AG04450 (cell line): ENCODE measurements around the gene FGGY. TPM values are rescaled to one million over a fixed set of nuclear protein-coding genes. Genes with fewer than 3 reads are reported as not detected.
"Not testable (repeated sequence)": the region's sequence is repeated elsewhere in the genome, so short reads cannot be mapped to it uniquely, and the experiment has no call there.

Experiments
- CTCF ChIA-PET: fragments of 300-600, 350-600 bp; formaldehyde crosslinking; extraction: SDS; loops from one replicate; lab custom pipeline; 2022; ENCODE audit warnings: antibody characterized with exemption, inconsistent platforms; lab: Charles Lee
- POLR2A ChIA-PET: fragments of 350-600 bp; formaldehyde crosslinking; extraction: SDS; loops from one replicate; lab custom pipeline; 2021; ENCODE audit warnings: antibody characterized with exemption, inconsistent platforms; lab: Yijun Ruan, JAX
- DNase-seq: peaks from one replicate; pipeline ENCODE4 v3.0.0-alpha.2; 2011; ENCODE audit warnings: low read depth, low spot score
- H3K27ac ChIP-seq: one replicate; pipeline ENCODE4 v1.5.1; 2012; ENCODE audit warnings: low read depth, low read length, control low read depth
- H3K27me3 ChIP-seq: one replicate; pipeline ENCODE4 v1.6.0; 2012; ENCODE audit warnings: low read length; ENCODE audit not compliant: control insufficient read depth, insufficient read depth
- H3K4me3 ChIP-seq: 2 replicates; pipeline ENCODE4 v1.5.1; 2011; ENCODE audit warnings: mild to moderate bottlenecking, low read depth, low read length, control low read depth
- H3K9me3 ChIP-seq: 2 replicates; pipeline ENCODE4 v1.5.1; 2012; ENCODE audit warnings: low read length; ENCODE audit not compliant: control insufficient read depth, insufficient read depth
- polyA plus RNA-seq: library from polyadenylated mRNA; depleted of rRNA; stranded (reverse); fragments of >200 nt; gene quantifications from 2 replicates; pipeline ENCODE4 v1.2.3, GENCODE V29; 2011
- TF ChIP-seq, protein P1 (sequence below): IDR thresholded peaks from 2 replicates; pipeline ENCODE4 v1.5.1; 2011; ENCODE audit warnings: low read depth, low read length, control low read depth, inconsistent platforms

FGGY gene
- polyA plus RNA-seq, 1 experiment = 11.8 TPM

- TF ChIP-seq, protein P1, sequence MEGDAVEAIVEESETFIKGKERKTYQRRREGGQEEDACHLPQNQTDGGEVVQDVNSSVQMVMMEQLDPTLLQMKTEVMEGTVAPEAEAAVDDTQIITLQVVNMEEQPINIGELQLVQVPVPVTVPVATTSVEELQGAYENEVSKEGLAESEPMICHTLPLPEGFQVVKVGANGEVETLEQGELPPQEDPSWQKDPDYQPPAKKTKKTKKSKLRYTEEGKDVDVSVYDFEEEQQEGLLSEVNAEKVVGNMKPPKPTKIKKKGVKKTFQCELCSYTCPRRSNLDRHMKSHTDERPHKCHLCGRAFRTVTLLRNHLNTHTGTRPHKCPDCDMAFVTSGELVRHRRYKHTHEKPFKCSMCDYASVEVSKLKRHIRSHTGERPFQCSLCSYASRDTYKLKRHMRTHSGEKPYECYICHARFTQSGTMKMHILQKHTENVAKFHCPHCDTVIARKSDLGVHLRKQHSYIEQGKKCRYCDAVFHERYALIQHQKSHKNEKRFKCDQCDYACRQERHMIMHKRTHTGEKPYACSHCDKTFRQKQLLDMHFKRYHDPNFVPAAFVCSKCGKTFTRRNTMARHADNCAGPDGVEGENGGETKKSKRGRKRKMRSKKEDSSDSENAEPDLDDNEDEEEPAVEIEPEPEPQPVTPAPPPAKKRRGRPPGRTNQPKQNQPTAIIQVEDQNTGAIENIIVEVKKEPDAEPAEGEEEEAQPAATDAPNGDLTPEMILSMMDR = no peak
- Histone ChIP-seq H3K9me3 (no peaks in the 10 kb centered on the region), H3K27ac (no peak overlapping the region), H3K4me3 (no peak overlapping the region), H3K27me3 (no peaks in the 10 kb centered on the region)
- no peak for DNase-seq
- POLR2A ChIA-PET = no interaction called here
- CTCF ChIA-PET = no interaction called here
Observed at GRCh38 chr1:59579222-59579621, 282.3 kb downstream of the FGGY start.

GRCh38 chr1:59580257-59580656 is 283.4 kb downstream of the FGGY start:
- Histone ChIP-seq H3K4me3 (no peak overlapping the region), H3K27ac (no peak overlapping the region), H3K9me3 (no peaks in the 10 kb centered on the region), H3K27me3 (no peaks in the 10 kb centered on the region)
- POLR2A ChIA-PET = no interaction called here
- CTCF ChIA-PET = no interaction called here
- no peak for DNase-seq
- TF ChIP-seq, protein P1 = no peak

GRCh38 chr1:59592410-59592809 is 295.5 kb downstream of the FGGY start:
- CTCF ChIA-PET, POLR2A ChIA-PET, DNase-seq, H3K27ac ChIP-seq, H3K27me3 ChIP-seq, H3K9me3 ChIP-seq, H3K4me3 ChIP-seq: not testable (repeated sequence)

DNA sequence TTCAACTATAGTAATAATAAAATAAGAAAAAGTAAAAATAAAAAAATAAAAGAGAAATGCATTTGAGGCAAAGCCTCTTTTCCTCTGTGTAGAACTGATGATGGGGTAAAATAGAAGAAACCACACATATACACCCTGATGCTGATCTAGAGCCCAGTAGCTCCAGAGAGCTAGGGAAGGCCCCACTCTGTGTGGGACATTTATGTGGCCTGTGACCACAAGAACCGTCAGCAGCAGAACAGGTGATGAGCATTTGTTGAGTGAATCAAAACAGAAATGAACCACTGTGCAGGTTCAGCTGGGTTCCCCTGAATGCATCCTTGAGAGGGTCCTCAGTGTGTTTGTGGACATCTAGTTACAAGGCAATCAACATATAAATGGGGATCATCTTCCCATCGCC is 296.0 kb downstream of the FGGY start:
- H3K9me3 ChIP-seq = no peaks in the 10 kb centered on the region
- CTCF ChIA-PET = no interaction called here
- no peak overlapping the region for H3K27ac ChIP-seq
- POLR2A ChIA-PET = no interaction called here
- H3K4me3 ChIP-seq = no peak overlapping the region
- TF ChIP-seq, protein P1 = no peak
- DNase-seq = no peak
- no peaks in the 10 kb centered on the region for H3K27me3 ChIP-seq

DNA sequence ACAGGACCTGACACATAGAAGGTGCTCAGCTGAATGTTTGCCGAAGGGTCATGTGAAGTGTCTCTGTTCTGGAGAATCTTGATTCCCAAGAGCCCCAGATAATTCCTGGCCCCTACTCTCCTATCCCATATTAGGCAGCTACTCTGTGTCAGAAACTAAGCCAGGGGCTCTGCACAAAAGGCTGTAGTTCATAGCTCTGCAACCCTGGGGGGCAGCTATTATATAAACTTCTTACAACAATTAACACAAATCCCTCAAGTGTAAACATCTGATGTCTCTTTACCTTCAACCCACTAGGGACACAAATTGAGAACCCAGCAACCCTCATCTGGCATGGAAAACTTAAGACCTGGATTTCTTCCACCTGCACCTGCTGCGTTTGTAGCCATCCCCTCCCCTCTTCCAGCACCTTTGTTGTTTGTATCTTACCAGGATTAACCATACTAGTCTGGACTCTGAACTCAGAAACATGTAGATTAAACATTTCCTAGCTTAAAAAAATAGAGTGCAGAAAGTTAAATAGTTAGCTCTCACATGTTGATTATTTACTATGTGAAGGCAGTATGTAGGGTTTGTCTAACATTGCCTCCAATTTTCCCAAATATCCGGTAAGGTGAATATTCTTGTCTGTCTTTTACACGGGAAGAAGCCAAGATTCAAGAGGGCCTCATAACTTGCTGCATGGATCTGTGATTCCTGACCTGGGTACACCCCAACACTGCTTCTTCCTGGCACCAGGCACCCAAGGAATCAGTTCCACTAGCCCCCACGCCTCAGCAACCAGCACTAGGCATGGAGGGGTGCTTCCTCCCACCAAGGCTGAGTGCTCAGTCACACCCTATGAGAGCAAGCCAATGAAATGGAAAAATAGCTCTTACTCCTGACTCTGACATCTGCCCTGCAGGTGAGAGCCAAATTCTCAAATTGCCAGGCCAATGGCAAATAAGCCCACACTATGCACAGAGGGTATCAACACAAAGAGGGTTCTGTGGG is 297.2 kb downstream of the FGGY start:
- POLR2A ChIA-PET = no interaction called here
- Histone ChIP-seq H3K27ac (no peak overlapping the region), H3K4me3 (no peak overlapping the region), H3K27me3 (no peaks in the 10 kb centered on the region), H3K9me3 (no peaks in the 10 kb centered on the region)
- TF ChIP-seq, protein P1 = no peak
- no peak for DNase-seq
- CTCF ChIA-PET = interaction anchor here (1.5 kb wide), 1 partner anchor 11 kb away, joined by 3 read pairs; no protein-coding TSS in a partner anchor
